GM21381 (cell line): ENCODE data around the gene AGTR1.

ENCODE experiments used
- ATAC-seq: cut with Tn5 transposase; IDR thresholded peaks from one replicate; pipeline ENCODE4 v1.9.1; 2021; ENCODE audit warnings: mild to moderate bottlenecking, moderate library complexity; ENCODE audit not compliant: unreplicated experiment

The AGTR1 gene

DNA sequence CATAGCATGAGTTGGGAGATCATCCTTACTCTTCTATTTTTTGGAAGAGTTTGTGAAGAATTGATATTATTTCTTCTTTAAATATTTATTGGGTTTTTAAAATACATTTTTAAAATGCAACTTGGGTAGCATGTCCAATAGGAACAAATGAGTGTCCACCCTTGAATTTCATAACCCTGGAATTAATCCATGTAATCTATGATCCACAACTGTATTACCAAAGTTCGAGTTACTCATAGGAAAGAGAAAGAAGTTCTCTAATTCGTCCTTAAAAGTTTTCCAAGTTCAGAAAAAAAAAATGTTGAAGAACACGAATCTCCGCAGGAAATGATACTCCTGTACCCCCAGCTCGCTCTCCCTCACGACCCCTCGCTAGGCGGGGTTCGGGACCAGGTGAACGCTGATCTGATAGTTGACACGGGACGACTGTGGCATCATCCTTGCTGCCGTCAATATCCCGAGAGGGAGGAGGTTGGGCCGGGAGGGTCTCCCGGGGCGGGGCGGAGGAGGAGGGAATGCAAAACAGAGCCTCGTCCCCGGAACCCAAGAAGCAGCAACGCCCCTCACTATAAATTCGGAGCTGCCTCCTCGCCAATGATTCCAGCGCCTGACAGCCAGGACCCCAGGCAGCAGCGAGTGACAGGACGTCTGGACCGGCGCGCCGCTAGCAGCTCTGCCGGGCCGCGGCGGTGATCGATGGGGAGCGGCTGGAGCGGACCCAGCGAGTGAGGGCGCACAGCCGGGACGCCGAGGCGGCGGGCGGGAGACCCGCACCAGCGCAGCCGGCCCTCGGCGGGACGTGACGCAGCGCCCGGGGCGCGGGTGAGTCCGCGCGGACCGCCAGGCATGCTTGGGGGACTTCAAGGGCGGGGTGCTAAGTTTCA, at the start of gene AGTR1:
TSS of gene AGTR1 (plus strand) at position 598 of the 884 bp plus-strand sequence. CDS start 43,133 bp downstream, outside the sequence.
- no peak for ATAC-seq

DNA sequence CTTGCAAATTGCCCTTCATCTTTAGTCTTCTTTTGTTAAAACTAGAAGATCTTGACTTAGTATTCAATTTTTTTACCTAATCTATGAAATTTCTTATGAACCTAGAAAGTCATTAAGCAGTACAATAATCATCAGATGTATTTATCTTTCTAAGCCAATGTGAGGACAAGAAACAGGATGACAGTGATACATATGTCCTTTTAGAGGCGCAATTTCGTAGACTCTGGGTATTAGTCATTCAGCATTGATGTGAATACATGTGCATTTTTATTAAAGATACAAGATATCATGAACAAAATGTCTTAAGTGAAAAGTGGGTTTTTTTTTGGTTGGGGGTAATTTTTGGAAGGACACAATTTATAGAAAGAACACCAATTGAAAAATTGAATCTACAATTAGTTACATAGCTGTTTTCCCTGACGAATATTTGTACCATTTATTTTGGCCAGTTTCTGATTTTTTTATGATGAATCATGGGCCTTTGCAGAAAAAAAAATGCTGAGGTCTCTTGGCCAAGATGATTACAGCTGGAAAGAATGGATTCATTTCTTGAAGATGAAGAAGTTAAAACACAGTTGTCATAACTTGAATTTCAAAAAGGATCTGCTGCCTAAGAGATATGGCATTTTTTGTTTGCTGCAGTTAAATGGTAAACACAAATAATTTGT, 48.9 kb upstream of the AGTR1 start:
- ATAC-seq = no peak

- no peak for ATAC-seq
These were observed 46.2 kb upstream of the AGTR1 start for GRCh38 chr3:148651549-148651948.

GRCh38 chr3:148654433-148654832, 43.3 kb upstream of the AGTR1 start:
- ATAC-seq = no peak

DNA sequence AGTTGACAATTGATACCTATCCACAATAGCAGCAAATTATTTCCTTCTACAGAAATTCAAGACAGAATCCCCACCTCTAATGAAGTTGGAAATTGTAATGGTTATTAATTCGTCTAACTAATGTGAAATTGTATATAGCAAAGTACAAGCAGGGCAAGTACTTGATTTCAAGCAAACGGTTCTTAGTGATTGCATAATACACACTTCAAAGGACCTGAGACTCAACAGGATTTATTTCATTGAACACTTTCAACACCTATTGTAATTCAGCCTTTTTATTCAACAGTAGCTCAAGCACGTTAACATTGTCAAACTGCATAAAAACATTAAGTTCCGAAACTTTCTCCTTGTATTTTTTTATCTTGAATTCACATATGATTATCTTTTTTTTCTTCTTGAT, 40.2 kb upstream of the AGTR1 start:
- ATAC-seq = no peak

- ATAC-seq = no peak
These were observed 38.2 kb upstream of the AGTR1 start for GRCh38 chr3:148659512-148659911.

GRCh38 chr3:148680289-148680688, 17.4 kb upstream of the AGTR1 start:
- ATAC-seq = no peak

GRCh38 chr3:148681080-148681479, 16.6 kb upstream of the AGTR1 start:
- no peak for ATAC-seq

- ATAC-seq = no peak
These were observed 14.7 kb upstream of the AGTR1 start for GRCh38 chr3:148682997-148683396.

DNA sequence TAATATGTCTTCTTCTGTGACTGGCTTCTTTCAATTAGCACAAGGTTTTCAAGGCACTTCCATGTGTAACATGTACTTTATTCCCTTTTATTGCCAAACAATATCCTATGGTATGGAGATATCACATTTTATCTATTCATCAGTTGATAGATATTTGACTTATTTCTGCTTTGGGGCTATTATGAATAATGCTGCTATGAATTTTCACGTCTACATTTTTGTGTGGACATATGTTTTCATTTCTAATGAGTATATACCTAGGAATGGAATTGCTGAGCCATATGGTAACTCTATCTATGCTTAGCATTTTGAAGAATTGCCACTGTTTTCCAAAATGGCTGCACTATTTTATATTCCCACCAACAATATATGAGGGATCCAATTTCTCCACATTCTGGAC, 3.6 kb upstream of the AGTR1 start:
- ATAC-seq = no peak

GRCh38 chr3:148698190-148698810, 597 bp downstream of the AGTR1 start:
- no peak for ATAC-seq

DNA sequence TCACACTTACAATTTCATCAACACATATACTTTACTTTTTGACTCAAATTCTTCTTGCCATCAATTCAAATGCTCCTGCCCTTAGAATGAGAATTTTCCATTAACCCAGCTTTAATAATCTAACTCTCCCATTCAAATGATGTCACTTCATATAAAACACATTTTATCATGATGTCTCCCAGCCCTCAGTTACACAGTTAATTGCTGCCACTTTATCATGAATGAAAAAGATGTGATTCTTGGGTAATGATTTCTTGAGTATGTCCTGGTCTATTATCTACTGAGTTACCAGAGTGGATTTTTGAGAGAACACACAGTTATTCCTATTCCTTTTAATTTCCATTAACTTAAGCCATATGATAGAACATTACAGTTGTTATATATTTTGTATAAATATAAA, 7.6 kb downstream of the AGTR1 start:
- ATAC-seq = no peak

- no peak for ATAC-seq
These were observed 10.1 kb downstream of the AGTR1 start for GRCh38 chr3:148707601-148708380.

- no peak for ATAC-seq
These were observed 10.7 kb downstream of the AGTR1 start for GRCh38 chr3:148708409-148708808.

- no peak for ATAC-seq
These were observed 12.0 kb downstream of the AGTR1 start for GRCh38 chr3:148709560-148710253.

DNA sequence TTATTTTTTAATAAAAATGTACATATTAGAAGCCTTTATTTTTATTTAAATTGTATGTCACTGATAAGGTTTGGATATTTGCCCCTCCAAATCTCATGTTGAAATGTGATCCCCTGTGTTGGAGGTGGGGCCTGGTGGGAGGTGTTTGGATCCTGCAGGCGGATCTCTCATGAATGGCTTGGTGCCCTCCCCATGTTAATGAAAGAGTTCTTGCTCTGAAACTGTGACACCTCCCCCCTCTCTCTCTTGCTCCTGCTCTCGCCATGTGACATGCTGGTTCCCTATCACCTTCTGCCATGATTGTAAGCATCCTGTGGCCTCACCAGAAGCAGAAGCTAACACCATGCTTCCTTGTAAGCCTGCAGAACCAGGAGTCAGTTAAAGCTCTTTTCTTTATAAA, 13.0 kb downstream of the AGTR1 start:
- no peak for ATAC-seq

DNA sequence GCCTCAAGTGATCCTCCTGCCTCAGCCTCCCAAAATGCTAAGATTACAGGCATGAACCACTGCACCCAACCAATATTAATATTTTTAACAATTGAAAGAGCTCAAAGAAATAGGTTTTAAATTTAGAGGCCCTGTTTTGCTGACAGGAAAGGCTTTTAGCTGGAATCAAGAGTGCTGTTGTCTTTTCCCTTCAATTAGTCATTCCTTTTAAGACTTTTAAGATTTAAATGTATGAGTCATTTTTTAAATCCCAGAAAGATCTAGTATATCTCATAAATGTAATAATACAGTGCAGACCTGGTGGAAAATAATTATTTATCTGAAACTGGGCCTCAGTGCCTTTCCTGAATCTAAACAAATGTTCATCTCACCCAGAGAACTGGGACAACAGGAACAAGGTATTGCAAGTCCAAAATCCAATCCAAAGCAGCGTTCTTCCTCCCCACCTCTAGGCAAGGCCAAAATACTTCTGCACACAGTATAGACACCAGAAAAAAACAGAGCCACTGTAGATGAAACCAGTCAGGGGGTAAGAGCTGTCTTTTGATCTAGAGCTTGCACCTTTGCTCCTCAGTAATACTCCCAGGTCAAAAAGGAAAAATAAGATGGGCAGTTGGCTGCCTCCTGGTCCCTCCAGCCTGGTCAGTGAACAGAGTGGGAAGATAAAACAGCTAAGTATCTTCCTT, 14.4 kb downstream of the AGTR1 start:
- no peak for ATAC-seq

DNA sequence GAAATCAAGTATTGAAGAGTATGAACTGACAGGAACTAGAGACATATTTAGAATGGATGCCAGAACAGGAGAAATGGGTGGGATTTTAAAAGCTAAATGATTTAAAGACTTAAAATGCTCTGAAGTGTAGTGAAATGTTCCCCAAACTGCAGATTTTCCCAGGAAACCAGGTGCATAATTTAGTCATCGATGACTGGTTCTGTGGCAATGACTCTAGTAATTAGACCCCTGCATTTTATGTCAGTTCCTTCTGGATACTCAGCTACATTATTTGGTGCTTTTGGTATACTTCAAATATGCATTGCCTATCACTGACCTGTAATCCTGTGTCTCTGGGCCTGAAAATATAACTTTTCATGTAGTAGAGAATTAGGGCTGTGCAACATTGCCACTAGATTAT, 16.8 kb downstream of the AGTR1 start:
- ATAC-seq = no peak

DNA sequence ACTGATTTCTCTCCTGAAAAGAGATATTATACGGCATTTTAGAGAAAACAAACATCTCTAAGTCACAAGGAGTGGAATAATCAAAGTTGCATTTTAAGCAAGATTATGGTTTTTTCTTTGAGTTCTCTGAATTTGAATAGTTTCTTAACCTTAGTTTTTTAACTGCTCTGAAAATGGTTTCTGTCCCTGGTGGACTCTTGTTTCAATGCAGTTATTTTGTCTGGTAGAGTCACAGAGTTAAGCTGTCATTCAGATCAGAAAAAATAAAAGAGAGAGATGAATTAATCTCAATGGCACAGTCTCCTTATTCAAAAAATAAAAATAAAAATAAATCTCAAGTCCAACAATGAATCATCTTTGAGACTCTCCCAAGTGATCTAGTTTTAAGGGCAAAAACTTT, 19.0 kb downstream of the AGTR1 start:
- no peak for ATAC-seq
